Breast epithelium (tissue), 4 donors: Measurements from ENCODE around the gene FSTL3. TPM values are rescaled to one million over a fixed set of nuclear protein-coding genes. Genes with fewer than 3 reads are reported as not detected.
"Not testable (repeated sequence)": the region's sequence is repeated elsewhere in the genome, so short reads cannot be mapped to it uniquely, and the experiment has no call there.

Experiments used
- DNase-seq, 2 donors: peaks; one replicate each; pipeline ENCODE4 v3.0.0-alpha.2; 2019; ENCODE audit warnings: low spot score in 2 of 2
- H3K27ac ChIP-seq, 2 donors: fragments of 200-600 bp; sonication (generic) in 1 of 2; one replicate each; pipeline ENCODE4 v1.5.1; 2016 to 2019; ENCODE audit warnings: mild to moderate bottlenecking in 1 of 2
- H3K27me3 ChIP-seq, 2 donors: fragments of 200-600 bp; sonication (generic) in 1 of 2; one replicate each; pipeline versions ENCODE4 v1.5.1 to v1.6.0; 2017 to 2019; ENCODE audit warnings: control low read depth in 1 of 2, mild to moderate bottlenecking in 1 of 2
- H3K36me3 ChIP-seq: fragments of 200-600 bp; one replicate; pipeline ENCODE4 v1.5.1; 2019
- H3K4me1 ChIP-seq, 2 donors: fragments of 200-600 bp; sonication (generic); one replicate each; pipeline ENCODE4 v1.5.1; 2016 to 2019; ENCODE audit warnings: control low read depth in 1 of 2
- H3K4me3 ChIP-seq, 3 donors: fragments of 200-600 bp; sonication (generic); 1 replicate in 2 of 3; 2 replicates in 1 of 3; pipeline ENCODE4 v1.5.1; 2016 to 2019; ENCODE audit warnings: mild to moderate bottlenecking in 3 of 3, moderate library complexity in 2 of 3
- H3K9me3 ChIP-seq, 2 donors: fragments of 200-600 bp; sonication (generic) in 1 of 2; one replicate each; pipeline ENCODE4 v1.5.1; 2016 to 2019; ENCODE audit warnings: control low read depth in 1 of 2
- CTCF ChIP-seq, 3 donors: fragments of 450-650 bp; IDR thresholded peaks; one replicate each; pipeline ENCODE4 v1.5.1; 2016 to 2017; ENCODE audit warnings: antibody characterized with exemption in 3 of 3, mild to moderate bottlenecking in 3 of 3, moderate library complexity in 3 of 3
- POLR2A ChIP-seq: fragments of 450-650 bp; IDR thresholded peaks from one replicate; pipeline ENCODE4 v1.6.1; 2016; ENCODE audit warnings: antibody characterized with exemption, mild to moderate bottlenecking, moderate library complexity
- POLR2AphosphoS5 ChIP-seq, 3 donors: sonication (generic); formaldehyde crosslinking; IDR thresholded peaks; one replicate each; pipeline ENCODE4 v1.6.1; 2017; ENCODE audit warnings: antibody characterized with exemption in 3 of 3
- intact Hi-C: fragments of 100-400 bp; cut with DNase I; formaldehyde crosslinking; loops from one replicate; pipeline ENCODE4 v1.15.1; 2023; ENCODE audit warnings: low total_unique reads
- total RNA-seq, 3 donors: library from RNA; depleted of rRNA; stranded (reverse); fragments of >200 nt; gene quantifications; one replicate each; pipeline ENCODE4 v1.1.0, GENCODE V29; 2016

FSTL3 gene
- total RNA-seq, 3 donors from 2014 or later: 37.8 to 198 (median 111) TPM

DNA sequence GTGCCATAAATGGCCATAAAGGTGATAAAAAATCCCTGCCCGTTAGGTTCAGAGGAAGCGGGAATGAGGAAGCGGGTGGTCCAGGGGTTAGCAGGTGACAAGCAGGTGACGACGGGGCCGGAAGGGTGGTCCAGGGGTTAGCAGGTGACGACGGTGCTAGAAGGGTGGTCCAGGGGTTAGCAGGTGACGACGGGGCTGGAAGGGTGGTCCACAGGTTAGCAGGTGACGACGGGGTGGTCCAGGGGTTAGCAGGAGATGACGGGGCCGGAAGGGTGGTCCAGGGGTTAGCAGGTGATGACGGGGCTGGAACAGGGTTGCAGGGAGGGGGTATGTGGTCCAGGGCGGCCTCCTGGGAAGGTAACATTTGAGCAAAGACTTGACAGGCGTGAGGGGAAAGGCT is 12.8 kb downstream of the FSTL3 start:
- no peak for DNase-seq
- no peak overlapping the region for H3K4me3 ChIP-seq
- no peaks in the 10 kb centered on the region for H3K36me3 ChIP-seq
- H3K4me1 ChIP-seq: no peaks in the 10 kb centered on the region
- no peaks in the 10 kb centered on the region for H3K27me3 ChIP-seq
- TF ChIP-seq CTCF (IDR thresholded peaks at IDR 0.05): no peak
- no peak for TF ChIP-seq POLR2AphosphoS5 (IDR thresholded peaks at IDR 0.05)
- TF ChIP-seq POLR2A: no peak
- H3K9me3 ChIP-seq: no peaks in the 10 kb centered on the region
- intact Hi-C loops: no loop called here
- H3K27ac ChIP-seq: no peak overlapping the region

GRCh38 chr19:690203-690602 is 14.0 kb downstream of the FSTL3 start:
- intact Hi-C loops: no loop called here
- no peak for TF ChIP-seq POLR2AphosphoS5 (IDR thresholded peaks at IDR 0.05)
- no peak for TF ChIP-seq CTCF (IDR thresholded peaks at IDR 0.05)
- no peak for TF ChIP-seq POLR2A
- H3K36me3 ChIP-seq: no peaks in the 10 kb centered on the region

GRCh38 chr19:694481-695351 is 18.5 kb downstream of the FSTL3 start:
- intact Hi-C loops: no loop called here
- Histone ChIP-seq H3K4me1 (no peaks in the 10 kb centered on the region), H3K27ac (no peak overlapping the region), H3K36me3 (no peaks in the 10 kb centered on the region), H3K9me3 (no peaks in the 10 kb centered on the region), H3K4me3 (no peak overlapping the region), H3K27me3 (peaks cover 0 to 13% of the 10 kb centered on the region in 2 donors)
- DNase-seq: no peak
- TF ChIP-seq POLR2AphosphoS5 (IDR thresholded peaks at IDR 0.05): no peak
- TF ChIP-seq CTCF (IDR thresholded peaks at IDR 0.05): no peak
- no peak for TF ChIP-seq POLR2A

More at GRCh38 chr19:690203-690602, 14.0 kb downstream of the FSTL3 start:
- peaks cover 0 to under 1% of the 10 kb centered on the region in 2 donors for H3K27me3 ChIP-seq
- no peak overlapping the region for H3K27ac ChIP-seq
- H3K9me3 ChIP-seq: no peaks in the 10 kb centered on the region
- H3K4me1 ChIP-seq: no peaks in the 10 kb centered on the region
- no peak for DNase-seq
- H3K4me3 ChIP-seq: no peak overlapping the region

- H3K36me3 ChIP-seq: no peaks in the 10 kb centered on the region
- peaks cover 0 to 13% of the 10 kb centered on the region in 2 donors for H3K27me3 ChIP-seq
- H3K9me3 ChIP-seq: no peaks in the 10 kb centered on the region
- H3K4me3 ChIP-seq: no peak within 1 kb of the TSS
- H3K4me1 ChIP-seq: no peaks in the 10 kb centered on the region
- H3K27ac ChIP-seq: no peak within 1 kb of the TSS
- intact Hi-C loops: no loop called here
- no peak for DNase-seq
- TF ChIP-seq CTCF (IDR thresholded peaks at IDR 0.05): no peak
- TF ChIP-seq POLR2AphosphoS5 (IDR thresholded peaks at IDR 0.05): no peak
- TF ChIP-seq POLR2A: no peak
These were observed 19.3 kb downstream of the FSTL3 start, which contains the start of gene PRSS57 for GRCh38 chr19:695352-695949. PRSS57 (minus strand) TSS chr19:695452; CDS start chr19:695430, 22 bp downstream.

GRCh38 chr19:698529-698928 is 22.3 kb downstream of the FSTL3 start:
- DNase-seq, H3K36me3 ChIP-seq, intact Hi-C loops, H3K9me3 ChIP-seq, H3K4me1 ChIP-seq, H3K27ac ChIP-seq, H3K4me3 ChIP-seq: not testable (repeated sequence)
- peaks cover 0 to 13% of the 10 kb centered on the region in 2 donors for H3K27me3 ChIP-seq

- H3K36me3 ChIP-seq, DNase-seq, H3K4me1 ChIP-seq, intact Hi-C loops, H3K9me3 ChIP-seq, H3K4me3 ChIP-seq, H3K27ac ChIP-seq: not testable (repeated sequence)
- peaks cover 0 to 13% of the 10 kb centered on the region in 2 donors for H3K27me3 ChIP-seq
These were observed 23.7 kb downstream of the FSTL3 start for GRCh38 chr19:699885-700284.

GRCh38 chr19:702847-703246 is 26.7 kb downstream of the FSTL3 start:
- intact Hi-C loops, H3K27ac ChIP-seq: not testable (repeated sequence)

More at GRCh38 chr19:702847-703246, 26.7 kb downstream of the FSTL3 start:
- not testable (repeated sequence) for H3K4me1 ChIP-seq, H3K36me3 ChIP-seq, H3K4me3 ChIP-seq, H3K9me3 ChIP-seq, H3K27me3 ChIP-seq, DNase-seq
